Mucosa of descending colon (tissue), 3 donors: Measurements from ENCODE around the gene PRDM9. TPM values are rescaled to one million over a fixed set of nuclear protein-coding genes. Genes with fewer than 3 reads are reported as not detected.

ENCODE experiments used
- ATAC-seq: fragments of 200-7000 bp; cut with Tn5 transposase; one replicate; pipeline ENCODE4 v1.9.1; 2020; ENCODE audit warnings: mild to moderate bottlenecking, moderate library complexity
- DNase-seq, 3 donors: peaks; one replicate each; pipeline ENCODE4 v3.0.0-alpha.2; 2020
- H3K36me3 ChIP-seq: fragments of 200-600 bp; one replicate; pipeline ENCODE4 v1.8.0; 2021; ENCODE audit warnings: low read depth, mild to moderate bottlenecking
- H3K4me1 ChIP-seq: fragments of 200-600 bp; one replicate; pipeline ENCODE4 v1.8.0; 2021; ENCODE audit warnings: low read depth, mild to moderate bottlenecking
- H3K4me3 ChIP-seq: fragments of 200-600 bp; one replicate; pipeline ENCODE4 v1.8.0; 2021; ENCODE audit warnings: mild to moderate bottlenecking
- H3K9me3 ChIP-seq: fragments of 200-600 bp; one replicate; pipeline ENCODE4 v1.8.0; 2021; ENCODE audit warnings: mild to moderate bottlenecking
- intact Hi-C, 2 donors: fragments of 100-400 bp; cut with DNase I in 1 of 2; cut with micrococcal nuclease in 1 of 2; formaldehyde crosslinking; loops; one replicate each; pipeline versions ENCODE4 v1.11.0 to v1.11.1; 2022; cut with DNase I, micrococcal nuclease
- total RNA-seq, 3 donors: library from RNA; stranded (reverse); fragmentation: NEBNext Ultra II Directional in 2 of 3; extraction: Animal tissue kit (Norgen Biotek cat#: 25700) in 2 of 3; gene quantifications; one replicate each; pipeline versions ENCODE4 v1.2.1 to v1.2.4, GENCODE V29; 2021 to 2023
- TF ChIP-seq, protein P1 (sequence below): fragments of 200-600 bp; IDR thresholded peaks from one replicate; pipeline ENCODE4 v1.8.0; 2022; ENCODE audit warnings: antibody characterized with exemption, mild to moderate bottlenecking
- donor health status: DM: no; HTN: no; CAD: no; lungs with moderate emphysema.
- donor health status: DM: no; HTN: no; CAD: no.
- donor health status: DM: no; HTN: yes; CAD: no.

PRDM9 gene
- total RNA-seq, 3 donors from 2014 or later = not detected

DNA sequence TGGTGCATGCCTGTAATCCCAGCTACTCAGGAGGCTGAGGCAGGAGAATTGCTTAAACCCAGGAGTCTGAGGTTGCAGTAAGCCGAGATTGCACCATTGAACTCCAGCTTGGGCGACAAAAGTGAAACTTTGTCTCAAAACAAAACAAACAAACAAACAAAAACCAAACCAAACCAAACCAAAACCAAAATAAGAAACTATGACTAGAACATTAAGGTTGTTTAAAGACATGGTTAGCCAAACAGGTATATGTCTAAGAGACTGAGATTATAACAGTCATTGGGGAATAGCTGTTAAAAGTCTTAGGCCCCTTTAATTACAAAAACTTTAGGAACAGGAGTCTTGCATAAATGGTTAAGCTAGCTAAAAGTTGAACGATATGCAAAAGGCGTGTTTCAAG is 63.6 kb downstream of the PRDM9 start:
- ATAC-seq = no peak
- TF ChIP-seq, protein P1, sequence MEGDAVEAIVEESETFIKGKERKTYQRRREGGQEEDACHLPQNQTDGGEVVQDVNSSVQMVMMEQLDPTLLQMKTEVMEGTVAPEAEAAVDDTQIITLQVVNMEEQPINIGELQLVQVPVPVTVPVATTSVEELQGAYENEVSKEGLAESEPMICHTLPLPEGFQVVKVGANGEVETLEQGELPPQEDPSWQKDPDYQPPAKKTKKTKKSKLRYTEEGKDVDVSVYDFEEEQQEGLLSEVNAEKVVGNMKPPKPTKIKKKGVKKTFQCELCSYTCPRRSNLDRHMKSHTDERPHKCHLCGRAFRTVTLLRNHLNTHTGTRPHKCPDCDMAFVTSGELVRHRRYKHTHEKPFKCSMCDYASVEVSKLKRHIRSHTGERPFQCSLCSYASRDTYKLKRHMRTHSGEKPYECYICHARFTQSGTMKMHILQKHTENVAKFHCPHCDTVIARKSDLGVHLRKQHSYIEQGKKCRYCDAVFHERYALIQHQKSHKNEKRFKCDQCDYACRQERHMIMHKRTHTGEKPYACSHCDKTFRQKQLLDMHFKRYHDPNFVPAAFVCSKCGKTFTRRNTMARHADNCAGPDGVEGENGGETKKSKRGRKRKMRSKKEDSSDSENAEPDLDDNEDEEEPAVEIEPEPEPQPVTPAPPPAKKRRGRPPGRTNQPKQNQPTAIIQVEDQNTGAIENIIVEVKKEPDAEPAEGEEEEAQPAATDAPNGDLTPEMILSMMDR = no peak
- Histone ChIP-seq H3K9me3 (peaks cover 4% of the 10 kb centered on the region), H3K4me3 (no peak overlapping the region), H3K4me1 (no peaks in the 10 kb centered on the region), H3K36me3 (no peaks in the 10 kb centered on the region)
- intact Hi-C loops = no loop called here
- no peak for DNase-seq
